ENCODE results near the gene PPP2R1B. TPM values are rescaled to one million over a fixed set of nuclear protein-coding genes. Genes with fewer than 3 reads are reported as not detected.
A peak's percentile ranks its signal among the peaks of the same experiment; 100 is the strongest.

The PPP2R1B gene
- total and polyA plus RNA-seq, 7 experiments from 2014 or later: 15.1 to 49.2 (median 33.1) TPM

- CTCF ChIA-PET: no interaction called here
- H3K36me3 ChIP-seq (ENCODE audit: control insufficient read depth in 2 of 3, insufficient read depth in 3 of 3, low read length in 3 of 3): peaks cover 0 to 56% (median 0%) of the 10 kb centered on the region in 3 experiments
- Mint-ChIP-seq H3K36me3 (peaks cover 4 to 55% (median 19%) of the 10 kb centered on the region in 5 donors), H3K9me3 (no peaks in the 10 kb centered on the region), H3K27ac (no peak overlapping the region), H3K4me3 (no peak overlapping the region), H3K27me3 (no peaks in the 10 kb centered on the region), H3K4me1 (no peaks in the 10 kb centered on the region)
- no peak overlapping the region for H3K4me3 ChIP-seq (ENCODE audit: low read length)
- intact Hi-C loops (cut with micrococcal nuclease): loop anchor here in 1 of 2 donors (2.0 kb wide), 1 partner anchor 16 kb away; no protein-coding TSS in a partner anchor
- POLR2A ChIA-PET: no interaction called here
- H3K4me1 ChIP-seq (ENCODE audit: control insufficient read depth in 2 of 2, insufficient read depth in 2 of 2, low read length in 2 of 2): no peaks in the 10 kb centered on the region
- H3K27ac ChIP-seq (ENCODE audit: low read depth, low read length): no peak overlapping the region
- ATAC-seq: no peak
- no peaks in the 10 kb centered on the region for H3K9me3 ChIP-seq (ENCODE audit: control insufficient read depth in 2 of 3, low read length in 3 of 3)
- H3K27me3 ChIP-seq (ENCODE audit: control insufficient read depth in 2 of 2, insufficient read depth in 2 of 2, low read length in 2 of 2): no peaks in the 10 kb centered on the region
- no peak for DNase-seq
Measured at GRCh38 chr11:111707039-111707690, 59.0 kb downstream of the PPP2R1B start.

- POLR2A ChIA-PET: no interaction called here
- ATAC-seq (no peak), DNase-seq (no peak)
- H3K27ac ChIP-seq (ENCODE audit: low read depth, low read length): no peak overlapping the region
- Mint-ChIP-seq H3K4me3 (no peak overlapping the region), H3K27me3 (no peaks in the 10 kb centered on the region), H3K27ac (peak overlapping the region in 1 of 9 donors; percentile 59), H3K36me3 (peaks cover 0 to 42% (median 23%) of the 10 kb centered on the region in 5 donors), H3K9me3 (no peaks in the 10 kb centered on the region), H3K4me1 (peaks cover 0 to 8% (median 0%) of the 10 kb centered on the region in 7 donors)
- no peak overlapping the region for H3K4me3 ChIP-seq (ENCODE audit: low read length)
- H3K4me1 ChIP-seq (ENCODE audit: control insufficient read depth in 2 of 2, insufficient read depth in 2 of 2, low read length in 2 of 2): no peaks in the 10 kb centered on the region
- H3K27me3 ChIP-seq (ENCODE audit: control insufficient read depth in 2 of 2, insufficient read depth in 2 of 2, low read length in 2 of 2): no peaks in the 10 kb centered on the region
- H3K9me3 ChIP-seq (ENCODE audit: control insufficient read depth in 2 of 3, low read length in 3 of 3): no peaks in the 10 kb centered on the region
- CTCF ChIA-PET: no interaction called here
- H3K36me3 ChIP-seq (ENCODE audit: control insufficient read depth in 2 of 3, insufficient read depth in 3 of 3, low read length in 3 of 3): peaks cover 0 to 41% (median 0%) of the 10 kb centered on the region in 3 experiments
- intact Hi-C loops (cut with micrococcal nuclease): no loop called here
Measured at GRCh38 chr11:111703576-111703975, 62.6 kb downstream of the PPP2R1B start.

- Histone ChIP-seq H3K27me3 (ENCODE audit: control insufficient read depth in 2 of 2, insufficient read depth in 2 of 2, low read length in 2 of 2) (no peaks in the 10 kb centered on the region), H3K9me3 (ENCODE audit: control insufficient read depth in 2 of 3, low read length in 3 of 3) (no peaks in the 10 kb centered on the region), H3K27ac (ENCODE audit: low read depth, low read length) (no peak overlapping the region), H3K4me3 (ENCODE audit: low read length) (no peak overlapping the region), H3K36me3 (ENCODE audit: control insufficient read depth in 2 of 3, insufficient read depth in 3 of 3, low read length in 3 of 3) (peaks cover 0 to 41% (median 0%) of the 10 kb centered on the region in 3 experiments), H3K4me1 (ENCODE audit: control insufficient read depth in 2 of 2, insufficient read depth in 2 of 2, low read length in 2 of 2) (no peaks in the 10 kb centered on the region)
- no peak overlapping the region for H3K27ac Mint-ChIP-seq
- H3K4me3 Mint-ChIP-seq: no peak overlapping the region
- DNase-seq (no peak), ATAC-seq (no peak)
- H3K4me1 Mint-ChIP-seq: peaks cover 0 to 8% (median 0%) of the 10 kb centered on the region in 7 donors
- intact Hi-C loops (cut with micrococcal nuclease): no loop called here
- ChIA-PET POLR2A (no interaction called here), CTCF (no interaction called here)
- H3K27me3 Mint-ChIP-seq: no peaks in the 10 kb centered on the region
- H3K36me3 Mint-ChIP-seq: peaks cover 0 to 42% (median 23%) of the 10 kb centered on the region in 5 donors
- no peaks in the 10 kb centered on the region for H3K9me3 Mint-ChIP-seq
Measured at GRCh38 chr11:111702623-111703022, 63.6 kb downstream of the PPP2R1B start.

GRCh38 chr11:111700162-111700561, 66.0 kb downstream of the PPP2R1B start:
- no peak overlapping the region for H3K4me3 ChIP-seq (ENCODE audit: low read length)
- intact Hi-C loops (cut with micrococcal nuclease): no loop called here
- peaks cover 0 to 29% (median 0%) of the 10 kb centered on the region in 3 experiments for H3K36me3 ChIP-seq (ENCODE audit: control insufficient read depth in 2 of 3, insufficient read depth in 3 of 3, low read length in 3 of 3)
- peak overlapping the region in 1 of 9 donors; percentile 28 for H3K27ac Mint-ChIP-seq
- H3K36me3 Mint-ChIP-seq: peaks cover 0 to 26% (median 11%) of the 10 kb centered on the region in 5 donors
- no peak overlapping the region for H3K27ac ChIP-seq (ENCODE audit: low read depth, low read length)
- peaks cover 0 to 8% (median 0%) of the 10 kb centered on the region in 7 donors for H3K4me1 Mint-ChIP-seq
- DNase-seq (no peak), ATAC-seq (no peak)
- no peaks in the 10 kb centered on the region for H3K27me3 ChIP-seq (ENCODE audit: control insufficient read depth in 2 of 2, insufficient read depth in 2 of 2, low read length in 2 of 2)
- H3K27me3 Mint-ChIP-seq: no peaks in the 10 kb centered on the region
- no peaks in the 10 kb centered on the region for H3K4me1 ChIP-seq (ENCODE audit: control insufficient read depth in 2 of 2, insufficient read depth in 2 of 2, low read length in 2 of 2)
- H3K9me3 Mint-ChIP-seq: no peaks in the 10 kb centered on the region
- no peaks in the 10 kb centered on the region for H3K9me3 ChIP-seq (ENCODE audit: control insufficient read depth in 2 of 3, low read length in 3 of 3)
- CTCF ChIA-PET: no interaction called here
- POLR2A ChIA-PET: interaction anchor here (0.5 kb wide), 1 partner anchor 10 kb away, joined by 3 read pairs; no protein-coding TSS in a partner anchor
- no peak overlapping the region for H3K4me3 Mint-ChIP-seq

- H3K4me1 ChIP-seq (ENCODE audit: control insufficient read depth in 2 of 2, insufficient read depth in 2 of 2, low read length in 2 of 2): no peaks in the 10 kb centered on the region
- no peak for ATAC-seq
- POLR2A ChIA-PET: no interaction called here
Measured at GRCh38 chr11:111699579-111700156, 66.5 kb downstream of the PPP2R1B start.

GRCh38 chr11:111698852-111699559, 67.2 kb downstream of the PPP2R1B start:
- Mint-ChIP-seq H3K27me3 (no peaks in the 10 kb centered on the region), H3K9me3 (no peaks in the 10 kb centered on the region), H3K36me3 (peaks cover 0 to 26% (median 12%) of the 10 kb centered on the region in 5 donors), H3K4me1 (peaks cover 0 to 8% (median 0%) of the 10 kb centered on the region in 7 donors), H3K4me3 (no peak overlapping the region), H3K27ac (no peak overlapping the region)
- H3K4me1 ChIP-seq (ENCODE audit: control insufficient read depth in 2 of 2, insufficient read depth in 2 of 2, low read length in 2 of 2): no peaks in the 10 kb centered on the region
- H3K9me3 ChIP-seq (ENCODE audit: control insufficient read depth in 2 of 3, low read length in 3 of 3): no peaks in the 10 kb centered on the region
- no peaks in the 10 kb centered on the region for H3K27me3 ChIP-seq (ENCODE audit: control insufficient read depth in 2 of 2, insufficient read depth in 2 of 2, low read length in 2 of 2)
- no peak overlapping the region for H3K4me3 ChIP-seq (ENCODE audit: low read length)
- DNase-seq (no peak), ATAC-seq (no peak)
- intact Hi-C loops (cut with micrococcal nuclease): no loop called here
- peaks cover 0 to 19% (median 0%) of the 10 kb centered on the region in 3 experiments for H3K36me3 ChIP-seq (ENCODE audit: control insufficient read depth in 2 of 3, insufficient read depth in 3 of 3, low read length in 3 of 3)
- H3K27ac ChIP-seq (ENCODE audit: low read depth, low read length): no peak overlapping the region
- CTCF ChIA-PET: no interaction called here
- POLR2A ChIA-PET: no interaction called here

More at GRCh38 chr11:111699579-111700156, 66.5 kb downstream of the PPP2R1B start:
- DNase-seq: no peak
- intact Hi-C loops (cut with micrococcal nuclease): no loop called here
- Mint-ChIP-seq H3K4me3 (no peak overlapping the region), H3K27me3 (no peaks in the 10 kb centered on the region), H3K9me3 (no peaks in the 10 kb centered on the region), H3K27ac (no peak overlapping the region), H3K4me1 (peaks cover 0 to 8% (median 0%) of the 10 kb centered on the region in 7 donors), H3K36me3 (peaks cover 0 to 24% (median 11%) of the 10 kb centered on the region in 5 donors)
- H3K27ac ChIP-seq (ENCODE audit: low read depth, low read length): no peak overlapping the region
- no peaks in the 10 kb centered on the region for H3K9me3 ChIP-seq (ENCODE audit: control insufficient read depth in 2 of 3, low read length in 3 of 3)
- H3K4me3 ChIP-seq (ENCODE audit: low read length): no peak overlapping the region
- CTCF ChIA-PET: no interaction called here
- peaks cover 0 to 25% (median 0%) of the 10 kb centered on the region in 3 experiments for H3K36me3 ChIP-seq (ENCODE audit: control insufficient read depth in 2 of 3, insufficient read depth in 3 of 3, low read length in 3 of 3)
- no peaks in the 10 kb centered on the region for H3K27me3 ChIP-seq (ENCODE audit: control insufficient read depth in 2 of 2, insufficient read depth in 2 of 2, low read length in 2 of 2)

All from naive thymus-derived CD4-positive, alpha-beta T cell (primary cell).